ENCODE data around the gene HDAC4.
"Not testable (repeated sequence)": the region's sequence is repeated elsewhere in the genome, so short reads cannot be mapped to it uniquely, and the experiment has no call there.

The HDAC4 gene

GRCh38 chr2:239180526-239181073, 220.2 kb downstream of the HDAC4 start:
- no peak for DNase-seq

GRCh38 chr2:239179851-239180371, 220.9 kb downstream of the HDAC4 start:
- no peak for DNase-seq

- no peak for DNase-seq
These were observed 221.9 kb downstream of the HDAC4 start for GRCh38 chr2:239178954-239179353.

- no peak for DNase-seq
These were observed 222.3 kb downstream of the HDAC4 start for GRCh38 chr2:239178484-239178883.

- DNase-seq: no peak
These were observed 222.9 kb downstream of the HDAC4 start for GRCh38 chr2:239177908-239178307.

- no peak for DNase-seq
These were observed 223.5 kb downstream of the HDAC4 start for GRCh38 chr2:239177325-239177724.

- not testable (repeated sequence) for DNase-seq
These were observed 224.5 kb downstream of the HDAC4 start for GRCh38 chr2:239176138-239176803.

- DNase-seq: no peak
These were observed 225.6 kb downstream of the HDAC4 start for GRCh38 chr2:239175181-239175580.

GRCh38 chr2:239173301-239173700, 227.5 kb downstream of the HDAC4 start:
- DNase-seq: no peak

GRCh38 chr2:239171643-239172042, 229.2 kb downstream of the HDAC4 start:
- DNase-seq: no peak

- DNase-seq: no peak
These were observed 231.3 kb downstream of the HDAC4 start for GRCh38 chr2:239169311-239170048.

- DNase-seq: no peak
These were observed 232.2 kb downstream of the HDAC4 start for GRCh38 chr2:239168575-239168974.

GRCh38 chr2:239167766-239168444, 232.9 kb downstream of the HDAC4 start:
- no peak for DNase-seq

GRCh38 chr2:239167011-239167673, 233.7 kb downstream of the HDAC4 start:
- DNase-seq: no peak

GRCh38 chr2:239166201-239166834, 234.5 kb downstream of the HDAC4 start:
- DNase-seq: no peak

- no peak for DNase-seq
These were observed 235.5 kb downstream of the HDAC4 start for GRCh38 chr2:239165206-239165831.

GRCh38 chr2:239164335-239164871, 236.4 kb downstream of the HDAC4 start:
- DNase-seq: no peak

- no peak for DNase-seq
These were observed 237.0 kb downstream of the HDAC4 start for GRCh38 chr2:239163688-239164334.

GRCh38 chr2:239162976-239163687, 237.7 kb downstream of the HDAC4 start:
- no peak for DNase-seq

- no peak for DNase-seq
These were observed 238.5 kb downstream of the HDAC4 start for GRCh38 chr2:239162141-239162821.

Measured in amniotic stem cell (primary cell).